HG03095 (cell line): Measurements from ENCODE around the gene SPATA21.

Source experiments
- ATAC-seq: cut with Tn5 transposase; IDR thresholded peaks from one replicate; pipeline ENCODE4 v1.9.1; 2021; ENCODE audit warnings: moderate library complexity; ENCODE audit not compliant: unreplicated experiment

Gene SPATA21

DNA sequence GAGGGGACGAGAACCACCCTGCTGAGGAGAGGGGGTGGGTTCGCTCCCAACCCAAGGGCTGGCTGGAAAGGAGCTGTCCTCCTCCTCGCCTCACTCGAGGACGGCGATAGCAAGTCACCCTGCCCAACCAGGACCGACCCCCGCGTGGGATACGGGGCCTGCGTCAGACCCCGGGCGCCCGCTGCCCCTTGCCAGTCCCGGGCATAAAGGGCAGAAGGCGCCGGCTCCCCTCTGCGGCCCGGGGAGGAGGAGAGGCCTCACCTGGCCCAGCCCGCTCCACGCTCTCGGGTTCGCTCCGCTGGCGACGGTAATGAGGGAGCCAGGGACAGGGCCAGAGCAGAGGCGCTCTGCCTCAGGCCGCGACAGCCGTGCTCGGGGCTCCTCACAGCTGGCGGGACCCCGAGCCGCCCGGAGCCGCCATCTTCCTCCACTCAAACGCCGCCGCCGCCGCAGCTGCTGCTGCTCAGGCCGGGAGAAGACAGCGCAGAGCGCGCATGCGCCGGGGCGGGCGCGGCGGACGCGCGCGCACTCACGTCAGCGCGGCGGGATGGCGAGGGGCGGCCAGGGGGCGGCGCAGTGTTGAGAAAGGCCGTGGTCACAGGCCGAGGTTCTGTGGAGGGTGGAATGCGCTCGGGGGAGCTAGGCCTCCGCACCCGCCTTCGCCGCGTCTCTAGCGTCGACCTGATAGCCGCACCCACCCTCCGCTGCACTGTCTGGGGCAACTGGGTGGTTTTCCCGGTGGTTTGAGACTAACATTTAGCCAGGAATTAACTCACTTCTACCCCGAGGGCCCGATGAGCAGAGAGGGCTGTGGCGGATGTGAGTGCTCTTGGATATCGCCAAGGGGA is 85.0 kb downstream of the SPATA21 start, which contains the start of gene FBXO42:
Gene FBXO42 (minus strand): TSS at position 487 of the 848 bp plus-strand sequence. CDS start 37,062 bp downstream, outside the sequence.
- ATAC-seq: peak; percentile 89

DNA sequence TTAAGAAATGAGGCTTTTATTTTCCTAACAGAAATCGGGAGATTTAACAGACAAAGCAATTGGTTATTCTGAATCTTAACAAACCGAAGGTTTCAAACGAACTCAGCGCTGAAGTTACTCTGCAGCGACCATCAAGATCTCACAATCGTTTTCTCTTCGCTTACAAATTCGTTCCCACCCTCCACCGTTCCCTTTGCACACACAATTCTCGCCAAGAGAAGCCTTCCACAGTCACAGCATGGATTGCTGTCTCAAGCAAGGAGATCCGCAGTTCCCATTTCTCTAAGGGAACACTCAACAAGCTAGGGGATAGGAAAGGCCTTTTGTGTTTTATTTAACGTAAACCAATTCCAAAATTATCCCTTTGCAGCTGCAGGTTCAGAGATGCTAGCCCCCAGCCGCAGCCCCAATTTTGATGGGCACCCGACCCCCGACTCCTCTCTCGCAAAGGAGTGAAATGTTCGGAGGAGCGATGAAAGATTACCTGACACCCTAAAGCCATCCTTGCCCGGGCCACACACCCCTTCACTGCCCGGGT is 85.7 kb downstream of the SPATA21 start:
- no peak for ATAC-seq

- ATAC-seq: no peak
These were observed 87.3 kb downstream of the SPATA21 start for GRCh38 chr1:16349847-16350406.
